Neural cell (in vitro differentiated cells): ENCODE measurements around the gene LCP1. TPM values are rescaled to one million over a fixed set of nuclear protein-coding genes. Genes with fewer than 3 reads are reported as not detected.

Experiments used
- H2AFZ ChIP-seq: fragments of 200-600, 300-800 bp; sonication (generic), shearing (Covaris generic); 2 replicates; pipeline ENCODE4 v1.6.0; 2014; ENCODE audit warnings: low read depth, mild to moderate bottlenecking, antibody characterized with exemption, low read length, moderate library complexity
- H3F3A ChIP-seq: fragments of 200-600 bp; shearing (Covaris generic); 2 replicates; pipeline ENCODE4 v1.6.1; 2016; ENCODE audit warnings: mild to moderate bottlenecking, moderate library complexity, mixed read lengths, antibody characterized with exemption, low read length; ENCODE audit not compliant: insufficient read depth, poor library complexity, severe bottlenecking
- H3K27ac ChIP-seq: fragments of 200-600, 300-800 bp; sonication (generic), shearing (Covaris generic); 2 replicates; pipeline ENCODE4 v1.5.1; 2014; ENCODE audit warnings: mild to moderate bottlenecking, low read length, moderate library complexity
- H3K27me3 ChIP-seq: fragments of 300-800, 200-600 bp; sonication (generic), shearing (Covaris generic); 2 replicates; pipeline ENCODE4 v1.6.0; 2014; ENCODE audit warnings: mild to moderate bottlenecking, low read depth, low read length, moderate library complexity; ENCODE audit not compliant: insufficient read depth
- H3K36me3 ChIP-seq: fragments of 300-800, 200-600 bp; sonication (generic), shearing (Covaris generic); 2 replicates; pipeline ENCODE4 v1.5.1; 2014; ENCODE audit warnings: mild to moderate bottlenecking, antibody characterized with exemption, low read length, moderate library complexity; ENCODE audit not compliant: insufficient read depth
- H3K4me2 ChIP-seq: fragments of 300-800, 200-600 bp; sonication (generic), shearing (Covaris generic); 2 replicates; pipeline ENCODE4 v1.6.0; 2014; ENCODE audit warnings: mild to moderate bottlenecking, low read length
- H3K4me3 ChIP-seq: fragments of 300-800, 200-600 bp; sonication (generic), shearing (Covaris generic); 2 replicates; pipeline ENCODE4 v1.5.1; 2014; ENCODE audit warnings: mild to moderate bottlenecking, low read length, moderate library complexity
- H3K79me2 ChIP-seq: fragments of 200-600 bp; shearing (Covaris generic); replicated peaks from 2 replicates; pipeline ENCODE4 v1.6.0; 2014; ENCODE audit warnings: mild to moderate bottlenecking, low read length, moderate library complexity; ENCODE audit not compliant: insufficient read depth
- H3K9ac ChIP-seq: fragments of 300-800, 200-600 bp; sonication (generic), shearing (Covaris generic); 2 replicates; pipeline ENCODE4 v1.6.1; 2016; ENCODE audit warnings: mild to moderate bottlenecking, low read length, mixed read lengths
- H3K9me2 ChIP-seq: fragments of 200-600 bp; shearing (Covaris generic); 2 replicates; pipeline ENCODE4 v1.6.1; 2016; ENCODE audit warnings: mild to moderate bottlenecking, low read length, mixed read lengths; ENCODE audit not compliant: insufficient read depth
- H3K9me3 ChIP-seq: fragments of 200-600, 300-800 bp; sonication (generic), shearing (Covaris generic); 2 replicates; pipeline ENCODE4 v1.6.1; 2016; ENCODE audit warnings: mild to moderate bottlenecking, mixed run types, low read length, moderate library complexity, mixed read lengths
- H4K20me1 ChIP-seq: fragments of 200-600 bp; shearing (Covaris generic); 2 replicates; pipeline ENCODE4 v1.6.1; 2016; ENCODE audit warnings: mild to moderate bottlenecking, mixed run types; ENCODE audit not compliant: insufficient read depth
- CTCF ChIP-seq: fragments of 450-650 bp; IDR thresholded peaks from 2 replicates; pipeline ENCODE4 v1.5.1; 2014; ENCODE audit warnings: antibody characterized with exemption, mild to moderate bottlenecking, moderate library complexity; ENCODE audit not compliant: poor library complexity, severe bottlenecking
- EP300 ChIP-seq: fragments of 450-650 bp; conservative IDR thresholded peaks from 2 replicates; pipeline ENCODE4 v1.6.1; 2014; ENCODE audit warnings: antibody characterized with exemption, mild to moderate bottlenecking, moderate library complexity; ENCODE audit not compliant: poor library complexity, severe bottlenecking
- EZH2 ChIP-seq: fragments of 200-600, 300-800 bp; shearing (Covaris generic), sonication (generic); IDR thresholded peaks from 2 replicates; pipeline ENCODE4 v1.6.1; 2014; ENCODE audit warnings: antibody characterized with exemption, low read length, borderline replicate concordance, mild to moderate bottlenecking; ENCODE audit not compliant: insufficient read depth, poor library complexity, severe bottlenecking
- MXI1 ChIP-seq: fragments of 450-650 bp; conservative IDR thresholded peaks from 2 replicates; pipeline ENCODE4 v1.6.1; 2014; ENCODE audit warnings: antibody characterized with exemption, mild to moderate bottlenecking; ENCODE audit not compliant: poor library complexity, severe bottlenecking
- POLR2AphosphoS5 ChIP-seq: IDR thresholded peaks from 2 replicates; pipeline ENCODE4 v1.6.1; 2012
- RAD21 ChIP-seq: fragments of 450-650 bp; conservative IDR thresholded peaks from 2 replicates; pipeline ENCODE4 v1.6.1; 2014; ENCODE audit warnings: antibody characterized with exemption, mild to moderate bottlenecking, moderate library complexity
- SMC3 ChIP-seq: fragments of 450-650 bp; conservative IDR thresholded peaks from 2 replicates; pipeline ENCODE4 v1.6.1; 2014; ENCODE audit warnings: antibody characterized with exemption, mild to moderate bottlenecking, moderate library complexity; ENCODE audit not compliant: poor library complexity
- TAF1 ChIP-seq: IDR thresholded peaks from 2 replicates; pipeline ENCODE4 v1.6.1; 2012; ENCODE audit warnings: low read depth
- polyA plus RNA-seq: library from polyadenylated mRNA; depleted of rRNA; stranded (reverse); fragments of >200 nt; gene quantifications from 2 replicates; pipeline ENCODE4 v1.2.3, GENCODE V29; 2014
- TF ChIP-seq, protein P1 (sequence below): IDR thresholded peaks from 2 replicates; pipeline ENCODE4 v1.6.1; 2012; ENCODE audit warnings: borderline replicate concordance

LCP1 gene
- polyA plus RNA-seq, 1 donor from 2014 or later, result 0.76 TPM

DNA sequence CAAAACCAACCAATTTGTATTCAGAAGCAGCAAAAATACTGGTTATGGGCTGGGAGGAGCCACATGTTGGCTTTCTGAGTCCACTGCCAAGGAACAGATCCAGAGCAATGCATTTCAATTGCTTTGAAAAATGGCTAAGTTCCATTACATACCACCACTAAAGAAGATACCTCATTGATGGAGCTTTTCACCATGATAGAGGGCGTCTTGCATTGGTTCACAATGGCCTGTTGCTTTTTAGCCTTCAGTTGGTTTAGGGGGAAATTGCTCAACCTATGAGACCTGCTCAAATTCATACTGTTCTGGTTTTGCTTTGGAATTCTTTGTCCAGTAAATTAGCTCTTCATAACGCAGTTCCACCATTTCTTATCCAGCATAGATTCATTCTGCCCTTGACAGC is 55.9 kb downstream of the LCP1 start:
- Histone ChIP-seq H3K9me2 (no peaks in the 10 kb centered on the region), H3K36me3 (no peaks in the 10 kb centered on the region)
- no peak for TF ChIP-seq RAD21
- no peak for TF ChIP-seq EZH2
- no peak for TF ChIP-seq EP300
- TF ChIP-seq, protein P1, sequence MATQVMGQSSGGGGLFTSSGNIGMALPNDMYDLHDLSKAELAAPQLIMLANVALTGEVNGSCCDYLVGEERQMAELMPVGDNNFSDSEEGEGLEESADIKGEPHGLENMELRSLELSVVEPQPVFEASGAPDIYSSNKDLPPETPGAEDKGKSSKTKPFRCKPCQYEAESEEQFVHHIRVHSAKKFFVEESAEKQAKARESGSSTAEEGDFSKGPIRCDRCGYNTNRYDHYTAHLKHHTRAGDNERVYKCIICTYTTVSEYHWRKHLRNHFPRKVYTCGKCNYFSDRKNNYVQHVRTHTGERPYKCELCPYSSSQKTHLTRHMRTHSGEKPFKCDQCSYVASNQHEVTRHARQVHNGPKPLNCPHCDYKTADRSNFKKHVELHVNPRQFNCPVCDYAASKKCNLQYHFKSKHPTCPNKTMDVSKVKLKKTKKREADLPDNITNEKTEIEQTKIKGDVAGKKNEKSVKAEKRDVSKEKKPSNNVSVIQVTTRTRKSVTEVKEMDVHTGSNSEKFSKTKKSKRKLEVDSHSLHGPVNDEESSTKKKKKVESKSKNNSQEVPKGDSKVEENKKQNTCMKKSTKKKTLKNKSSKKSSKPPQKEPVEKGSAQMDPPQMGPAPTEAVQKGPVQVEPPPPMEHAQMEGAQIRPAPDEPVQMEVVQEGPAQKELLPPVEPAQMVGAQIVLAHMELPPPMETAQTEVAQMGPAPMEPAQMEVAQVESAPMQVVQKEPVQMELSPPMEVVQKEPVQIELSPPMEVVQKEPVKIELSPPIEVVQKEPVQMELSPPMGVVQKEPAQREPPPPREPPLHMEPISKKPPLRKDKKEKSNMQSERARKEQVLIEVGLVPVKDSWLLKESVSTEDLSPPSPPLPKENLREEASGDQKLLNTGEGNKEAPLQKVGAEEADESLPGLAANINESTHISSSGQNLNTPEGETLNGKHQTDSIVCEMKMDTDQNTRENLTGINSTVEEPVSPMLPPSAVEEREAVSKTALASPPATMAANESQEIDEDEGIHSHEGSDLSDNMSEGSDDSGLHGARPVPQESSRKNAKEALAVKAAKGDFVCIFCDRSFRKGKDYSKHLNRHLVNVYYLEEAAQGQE, result no peak
- TF ChIP-seq TAF1, result no peak
- no peak for TF ChIP-seq CTCF
- no peak for TF ChIP-seq SMC3
- no peak for TF ChIP-seq MXI1
- no peak for TF ChIP-seq POLR2AphosphoS5

DNA sequence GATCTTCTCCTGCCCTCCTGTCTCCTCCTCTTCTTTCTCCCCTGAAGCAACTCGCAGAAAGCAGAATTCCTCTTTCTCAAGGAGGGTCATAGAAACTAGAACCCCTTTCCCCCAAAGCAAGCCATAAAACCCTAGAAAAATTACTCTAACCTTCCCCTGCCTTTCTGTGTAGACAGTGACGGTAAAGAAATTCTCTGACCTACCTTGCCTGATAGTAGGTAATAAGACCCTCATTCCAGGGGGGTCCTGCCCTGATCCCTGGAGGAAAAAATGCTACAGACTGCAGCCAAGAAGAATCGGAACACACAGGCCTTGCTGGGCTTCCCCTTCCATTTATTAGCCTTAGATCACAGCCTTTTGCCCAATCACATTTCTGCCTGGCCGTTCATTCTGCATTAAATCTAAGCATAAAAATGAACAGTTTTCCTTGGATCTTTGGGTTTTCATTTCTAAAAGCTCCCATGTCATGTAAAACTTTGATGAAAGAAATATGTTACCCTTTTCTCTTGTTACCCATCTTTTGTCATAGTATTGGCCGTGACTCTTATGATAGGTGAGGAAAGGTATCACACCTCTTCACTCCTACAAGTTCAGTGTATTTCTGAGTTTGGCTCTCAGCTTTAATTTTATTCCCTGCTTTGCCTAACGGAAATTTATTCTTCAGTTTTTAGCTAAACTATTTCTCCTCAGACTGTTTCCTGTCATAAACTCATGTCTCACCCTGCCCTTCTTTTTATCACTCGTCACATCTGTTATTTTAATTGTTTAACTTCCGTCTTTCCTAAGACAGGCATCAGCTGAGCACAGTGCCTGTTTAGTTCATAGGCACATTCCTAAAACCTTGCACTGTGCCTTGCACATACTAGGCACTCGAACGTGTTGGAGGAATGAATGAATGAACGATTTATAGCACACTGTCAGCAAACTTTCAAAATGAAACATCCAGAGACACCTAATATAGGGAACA is 56.7 kb downstream of the LCP1 start:
- TF ChIP-seq EP300, result no peak
- no peak for TF ChIP-seq EZH2
- no peak for TF ChIP-seq RAD21
- no peak for TF ChIP-seq POLR2AphosphoS5
- TF ChIP-seq SMC3, result no peak
- TF ChIP-seq, protein P1, result no peak
- TF ChIP-seq TAF1, result no peak
- TF ChIP-seq MXI1, result no peak
- no peak for TF ChIP-seq CTCF
- no peaks in the 10 kb centered on the region for H3K9me3 ChIP-seq
- H2AFZ ChIP-seq, result no peak overlapping the region
- H3K27me3 ChIP-seq, result no peaks in the 10 kb centered on the region
- no peak overlapping the region for H3K27ac ChIP-seq
- no peaks in the 10 kb centered on the region for H4K20me1 ChIP-seq
- H3K36me3 ChIP-seq, result no peaks in the 10 kb centered on the region
- H3K4me3 ChIP-seq, result no peak overlapping the region
- H3K4me2 ChIP-seq, result no peak overlapping the region
- H3F3A ChIP-seq, result no peaks in the 10 kb centered on the region
- no peaks in the 10 kb centered on the region for H3K79me2 ChIP-seq
- H3K9ac ChIP-seq, result no peak overlapping the region
- H3K9me2 ChIP-seq, result no peaks in the 10 kb centered on the region

More for the DNA sequence above, 55.9 kb downstream of the LCP1 start:
- Histone ChIP-seq H3F3A (no peaks in the 10 kb centered on the region), H2AFZ (no peak overlapping the region), H3K9ac (no peak overlapping the region), H4K20me1 (no peaks in the 10 kb centered on the region), H3K9me3 (no peaks in the 10 kb centered on the region), H3K4me2 (no peak overlapping the region), H3K27me3 (no peaks in the 10 kb centered on the region), H3K27ac (no peak overlapping the region), H3K4me3 (no peak overlapping the region), H3K79me2 (no peaks in the 10 kb centered on the region)
